Keratinocyte (primary cell): ENCODE results near the gene MRTFA. TPM values are rescaled to one million over a fixed set of nuclear protein-coding genes. Genes with fewer than 3 reads are reported as not detected.

Experiments
- DNase-seq: peaks from one replicate; pipeline ENCODE4 v3.0.0-alpha.2; 2011; ENCODE audit warnings: low read depth, missing footprints, low spot score
- FAIRE-seq: peaks from 2 replicates; lab custom pipeline; 2011; peaks lifted over from hg19 to GRCh38; lab: Jason Lieb, UNC
- H2AFZ ChIP-seq: 2 replicates; pipeline ENCODE4 v1.6.0; 2012; ENCODE audit warnings: low read length, control low read depth, inconsistent platforms; ENCODE audit not compliant: control insufficient read depth
- H3K27ac ChIP-seq: 2 replicates; pipeline ENCODE4 v1.5.1; 2011; ENCODE audit warnings: low read length; ENCODE audit not compliant: control insufficient read depth, insufficient read depth
- H3K27me3 ChIP-seq: 3 replicates; pipeline ENCODE4 v1.6.0; 2011; ENCODE audit warnings: low read length; ENCODE audit not compliant: control insufficient read depth, insufficient read depth; ENCODE audit errors: extremely low read depth
- H3K36me3 ChIP-seq, 2 experiments: 2 replicates in 1 of 2; 3 replicates in 1 of 2; pipeline ENCODE4 v1.5.1; 2011; ENCODE audit warnings: low read length in 2 of 2, mild to moderate bottlenecking in 1 of 2; ENCODE audit not compliant: control insufficient read depth in 2 of 2, insufficient read depth in 2 of 2; ENCODE audit errors: extremely low read depth in 1 of 2
- H3K4me1 ChIP-seq: 3 replicates; pipeline ENCODE4 v1.5.1; 2011; ENCODE audit warnings: low read length; ENCODE audit not compliant: control insufficient read depth, insufficient read depth; ENCODE audit errors: extremely low read depth
- H3K4me2 ChIP-seq: 3 replicates; pipeline ENCODE4 v1.6.0; 2011; ENCODE audit warnings: low read depth, low read length; ENCODE audit not compliant: control insufficient read depth, insufficient read depth; ENCODE audit errors: extremely low read depth
- H3K4me3 ChIP-seq, 3 experiments: fragments of 200-600 bp in 1 of 3; sonication (generic) in 1 of 3; 2 replicates in 2 of 3; 3 replicates in 1 of 3; pipeline ENCODE4 v1.5.1; 2011 to 2016; ENCODE audit warnings: low read length in 3 of 3, mild to moderate bottlenecking in 3 of 3, control low read depth in 2 of 3, inconsistent platforms in 1 of 3, low read depth in 1 of 3, mixed read lengths in 1 of 3, mixed run types in 1 of 3, moderate library complexity in 1 of 3; ENCODE audit not compliant: control insufficient read depth in 2 of 3, insufficient read depth in 2 of 3; ENCODE audit errors: extremely low read depth in 1 of 3
- H3K79me2 ChIP-seq: 2 replicates; pipeline ENCODE4 v1.6.0; 2012; ENCODE audit warnings: low read length; ENCODE audit not compliant: control insufficient read depth, insufficient read depth
- H3K9ac ChIP-seq: 3 replicates; pipeline ENCODE4 v1.6.0; 2011; ENCODE audit warnings: low read length; ENCODE audit not compliant: control insufficient read depth, insufficient read depth; ENCODE audit errors: extremely low read depth
- H3K9me1 ChIP-seq: 3 replicates; pipeline ENCODE4 v1.6.0; 2011; ENCODE audit warnings: low read length; ENCODE audit not compliant: control insufficient read depth, insufficient read depth; ENCODE audit errors: extremely low read depth
- H3K9me3 ChIP-seq: 2 replicates; pipeline ENCODE4 v1.5.1; 2012; ENCODE audit warnings: low read depth, low read length; ENCODE audit not compliant: control insufficient read depth
- H4K20me1 ChIP-seq: 3 replicates; pipeline ENCODE4 v1.6.0; 2011; ENCODE audit warnings: low read length; ENCODE audit not compliant: control insufficient read depth, insufficient read depth; ENCODE audit errors: extremely low read depth
- CTCF ChIP-seq, 3 experiments: IDR thresholded peaks in 1 of 3; conservative IDR thresholded peaks in 1 of 3; optimal IDR thresholded peaks in 1 of 3; 2 replicates in 2 of 3; 3 replicates in 1 of 3; pipeline versions ENCODE3 to v1.5.1; 2011; ENCODE audit warnings: low read length in 3 of 3, mild to moderate bottlenecking in 3 of 3, moderate library complexity in 2 of 3, control low read depth in 1 of 3, inconsistent platforms in 1 of 3; ENCODE audit not compliant: insufficient read depth in 2 of 3; ENCODE audit errors: extremely low read depth in 1 of 3
- EZH2 ChIP-seq: IDR thresholded peaks from one replicate; pipeline ENCODE4 v1.6.1; 2012; ENCODE audit warnings: inconsistent platforms, mild to moderate bottlenecking, low read length, moderate library complexity
- dilution Hi-C: fragments of 300-500 bp; cut with MboI; formaldehyde crosslinking; loops from one replicate; pipeline ENCODE4 v1.7.0; 2020; ENCODE audit warnings: low sequenced_read_pairs; ENCODE audit not compliant: extremely low pct_ligation_motif_present
- polyA plus RNA-seq, 5 experiments: library from polyadenylated mRNA; depleted of rRNA in 3 of 5; stranded (reverse) in 3 of 5; stranded (forward) in 1 of 5; unstranded in 1 of 5; fragments of >200 nt; gene quantifications; 1 replicate in 1 of 5; 2 replicates in 3 of 5; 3 replicates in 1 of 5; pipeline versions ENCODE4 v1.2.1 to v1.2.3, GENCODE V29; 2011 to 2012; ENCODE audit warnings: missing spikeins in 2 of 5, low read depth in 1 of 5, low replicate concordance in 1 of 5

The MRTFA gene
- polyA plus RNA-seq, 1 donor (not counting 4 experiments of a cell fraction or from before 2014, with no cell fraction given): 6.5 TPM

GRCh38 chr22:40466976-40467375 lies 169.5 kb downstream of the MRTFA start:
- no peak for FAIRE-seq
- Histone ChIP-seq H3K9me1 (no peaks in the 10 kb centered on the region), H3K27me3 (no peaks in the 10 kb centered on the region), H2AFZ (no peak overlapping the region), H3K27ac (no peak overlapping the region), H3K9ac (no peak overlapping the region), H3K36me3 (peaks cover 3 to 9% of the 10 kb centered on the region in 2 experiments), H3K4me3 (no peak overlapping the region), H4K20me1 (no peaks in the 10 kb centered on the region), H3K9me3 (no peaks in the 10 kb centered on the region), H3K4me2 (no peak overlapping the region), H3K79me2 (peaks cover 23% of the 10 kb centered on the region), H3K4me1 (no peaks in the 10 kb centered on the region)
- TF ChIP-seq EZH2: no peak
- no peak for TF ChIP-seq CTCF (optimal IDR thresholded peaks at IDR 0.05 in 1 of 3, IDR thresholded peaks at IDR 0.05 in 1 of 3, conservative IDR thresholded peaks at IDR 0.05 in 1 of 3; ENCODE audit: extremely low read depth in 1 of 3, insufficient read depth in 2 of 3, low read length in 3 of 3)
- no peak for DNase-seq
- dilution Hi-C loops: no loop called here

GRCh38 chr22:40463683-40464082 lies 172.8 kb downstream of the MRTFA start:
- H3K36me3 ChIP-seq: peaks cover 16% of the 10 kb centered on the region in 2 experiments
- H4K20me1 ChIP-seq: no peaks in the 10 kb centered on the region
- no peak overlapping the region for H3K9ac ChIP-seq
- H3K4me1 ChIP-seq: no peaks in the 10 kb centered on the region
- no peak overlapping the region for H2AFZ ChIP-seq
- H3K9me1 ChIP-seq: no peaks in the 10 kb centered on the region
- H3K4me2 ChIP-seq: no peak overlapping the region
- H3K79me2 ChIP-seq: peaks cover 19% of the 10 kb centered on the region
- no peak for FAIRE-seq
- H3K4me3 ChIP-seq: no peak overlapping the region
- dilution Hi-C loops: no loop called here
- no peak overlapping the region for H3K27ac ChIP-seq
- H3K27me3 ChIP-seq: no peaks in the 10 kb centered on the region
- no peak for DNase-seq
- H3K9me3 ChIP-seq: no peaks in the 10 kb centered on the region
- TF ChIP-seq CTCF (optimal IDR thresholded peaks at IDR 0.05 in 1 of 3, IDR thresholded peaks at IDR 0.05 in 1 of 3, conservative IDR thresholded peaks at IDR 0.05 in 1 of 3; ENCODE audit: extremely low read depth in 1 of 3, insufficient read depth in 2 of 3, low read length in 3 of 3): no peak
- no peak for TF ChIP-seq EZH2
